ENCODE results near the gene CBX4. TPM values are rescaled to one million over a fixed set of nuclear protein-coding genes. Genes with fewer than 3 reads are reported as not detected.

CBX4 gene
- total and polyA plus RNA-seq, 7 donors: 1.9 to 7.8 (median 3.3) TPM

- no peaks in the 10 kb centered on the region for H3K9me3 ChIP-seq
- peaks cover 0 to 8% of the 10 kb centered on the region in 2 donors for H3K36me3 ChIP-seq (ENCODE audit: insufficient read depth in 1 of 2, low read depth in 1 of 2)
- no peak overlapping the region for H3K27ac ChIP-seq
- H3K27me3 ChIP-seq (ENCODE audit: insufficient read depth in 3 of 3, low read length in 2 of 3): peaks cover 0 to 63% (median 41%) of the 10 kb centered on the region in 3 donors
- H3K4me1 ChIP-seq: peaks cover 22% of the 10 kb centered on the region
- DNase-seq (peak in 1 of 2 donors; percentile 55), ATAC-seq (no peak)
- WGBS, 3 donors: 23 to 31% (median 27%) methylated on average over 58 to 63 of the region's 63 CpGs
- intact Hi-C loops (cut with DNase I): loop anchor here in 1 of 2 donors (5.0 kb wide), 2 partner anchors 124 to 179 kb away; no protein-coding TSS in a partner anchor
- no peak for TF ChIP-seq CTCF (IDR thresholded peaks at IDR 0.05)
- H3K4me3 ChIP-seq: peak overlapping the region; percentile 42
These were observed 46.0 kb downstream of the CBX4 start for GRCh38 chr17:79792984-79793923.

- peaks cover 16% of the 10 kb centered on the region for H3K4me1 ChIP-seq
- WGBS, 3 donors: 16 to 20% (median 20%) methylated on average over 22 of the region's 22 CpGs
- ATAC-seq (no peak), DNase-seq (no peak)
- H3K27ac ChIP-seq: no peak overlapping the region
- intact Hi-C loops (cut with DNase I): loop anchor here in 1 of 2 donors (5.0 kb wide), 2 partner anchors 125 to 180 kb away; no protein-coding TSS in a partner anchor
- H3K9me3 ChIP-seq: no peaks in the 10 kb centered on the region
- peaks cover 0 to 57% (median 36%) of the 10 kb centered on the region in 3 donors for H3K27me3 ChIP-seq (ENCODE audit: insufficient read depth in 3 of 3, low read length in 2 of 3)
- no peak for TF ChIP-seq CTCF (IDR thresholded peaks at IDR 0.05)
- peaks cover 0 to 8% of the 10 kb centered on the region in 2 donors for H3K36me3 ChIP-seq (ENCODE audit: insufficient read depth in 1 of 2, low read depth in 1 of 2)
- peak overlapping the region; percentile 42 for H3K4me3 ChIP-seq
These were observed 46.8 kb downstream of the CBX4 start for GRCh38 chr17:79792341-79792871.

GRCh38 chr17:79791735-79792161 lies 47.5 kb downstream of the CBX4 start:
- no peak overlapping the region for H3K27ac ChIP-seq
- no peak for TF ChIP-seq CTCF (IDR thresholded peaks at IDR 0.05)
- DNase-seq: no peak
- H3K36me3 ChIP-seq (ENCODE audit: insufficient read depth in 1 of 2, low read depth in 1 of 2): peaks cover 0 to 8% of the 10 kb centered on the region in 2 donors
- intact Hi-C loops (cut with DNase I): loop anchor here in 1 of 2 donors (2.0 to 5.0 kb wide), 3 partner anchors 126 to 199 kb away; no protein-coding TSS in a partner anchor
- peaks cover 0 to 63% (median 38%) of the 10 kb centered on the region in 3 donors for H3K27me3 ChIP-seq (ENCODE audit: insufficient read depth in 3 of 3, low read length in 2 of 3)
- H3K9me3 ChIP-seq: no peaks in the 10 kb centered on the region
- H3K4me1 ChIP-seq: peaks cover 16% of the 10 kb centered on the region
- WGBS, 3 donors: 9% methylated on average over 25 to 26 of the region's 26 CpGs
- no peak overlapping the region for H3K4me3 ChIP-seq
- no peak for ATAC-seq

GRCh38 chr17:79790805-79791734 lies 48.2 kb downstream of the CBX4 start:
- ATAC-seq: no peak

More at GRCh38 chr17:79790805-79791734, 48.2 kb downstream of the CBX4 start:
- H3K36me3 ChIP-seq (ENCODE audit: insufficient read depth in 1 of 2, low read depth in 1 of 2): peaks cover 0 to 8% of the 10 kb centered on the region in 2 donors
- H3K4me1 ChIP-seq: peaks cover 13% of the 10 kb centered on the region
- no peak overlapping the region for H3K4me3 ChIP-seq
- no peak overlapping the region for H3K27ac ChIP-seq
- intact Hi-C loops (cut with DNase I): loop anchor here in 1 of 2 donors (2.0 to 5.0 kb wide), 3 partner anchors 126 to 200 kb away; no protein-coding TSS in a partner anchor
- H3K27me3 ChIP-seq (ENCODE audit: insufficient read depth in 3 of 3, low read length in 2 of 3): peaks cover 0 to 70% (median 38%) of the 10 kb centered on the region in 3 donors
- H3K9me3 ChIP-seq: no peaks in the 10 kb centered on the region
- TF ChIP-seq CTCF (IDR thresholded peaks at IDR 0.05): no peak
- 5 to 9% (median 7%) methylated on average over 57 to 68 of the region's 68 CpGs for WGBS, 3 donors
- DNase-seq: no peak

Measured in psoas muscle (tissue), 8 donors.